NCI-H2107 treated with DMSO at 0.1 percent for 48 hours (cell line): ENCODE measurements around the gene WDR74.
"Not testable (repeated sequence)": the region's sequence is repeated elsewhere in the genome, so short reads cannot be mapped to it uniquely, and the experiment has no call there.

ENCODE experiments used
- DNase-seq: peaks from one replicate; lab custom pipeline; 2025; ENCODE audit not compliant: unreplicated experiment; lab: John Stamatoyannopoulos, UW

WDR74 gene

DNA sequence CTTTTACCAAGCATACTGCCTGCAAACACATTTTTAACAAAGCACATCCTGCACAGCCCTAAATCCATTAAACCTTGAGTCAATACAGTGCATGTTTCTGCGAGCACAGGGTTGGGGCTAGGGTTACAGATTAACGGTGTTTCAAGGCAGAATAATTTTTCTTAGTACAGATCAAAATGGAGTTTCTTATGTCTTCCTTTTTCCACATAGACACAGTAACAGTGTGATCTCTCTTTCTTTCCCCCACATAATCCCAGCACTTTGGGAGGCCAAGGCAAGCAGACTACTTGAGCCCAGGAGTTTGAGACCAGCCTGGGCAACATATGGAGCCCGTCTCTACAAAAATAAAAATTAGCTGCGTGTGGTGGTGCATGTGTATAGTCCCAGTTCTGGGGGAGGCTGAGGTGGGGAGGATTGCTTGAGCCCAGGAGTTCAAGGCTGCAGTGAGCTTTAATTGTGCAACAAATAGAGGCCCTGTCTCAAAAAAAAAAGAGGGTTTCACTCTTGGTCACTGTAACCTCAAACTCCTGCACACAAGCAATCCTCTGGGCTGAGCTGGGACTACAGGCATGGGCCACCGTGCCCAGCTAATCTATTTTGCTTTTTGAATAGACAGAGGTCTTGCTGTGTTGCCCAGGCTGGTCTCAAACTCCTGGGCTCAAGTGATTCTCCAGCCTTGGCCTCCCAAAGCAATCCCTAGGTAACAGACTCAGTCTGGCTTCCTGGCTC is 21.6 kb upstream of the WDR74 start:
- DNase-seq, result no peak

DNA sequence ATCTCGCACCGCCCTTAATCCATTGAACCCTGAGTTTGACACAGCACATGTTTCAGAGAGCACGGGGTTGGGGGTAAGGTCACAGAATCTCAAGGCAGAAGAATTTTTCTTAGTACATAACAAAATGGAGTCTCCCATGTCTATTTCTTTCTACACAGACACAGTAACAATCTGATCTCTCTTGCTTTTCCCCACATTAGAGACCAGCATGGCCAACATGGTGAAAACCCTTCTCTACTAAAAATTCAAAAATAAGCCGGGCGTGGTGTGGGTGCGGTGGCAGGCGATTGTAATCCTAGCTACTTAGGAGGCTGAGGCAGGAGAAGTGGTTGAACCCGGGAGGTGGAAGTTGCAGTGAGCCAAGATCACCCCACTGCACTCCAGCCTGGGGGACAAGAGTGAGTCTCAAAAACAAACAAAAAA is 19.9 kb upstream of the WDR74 start:
- not testable (repeated sequence) for DNase-seq

DNA sequence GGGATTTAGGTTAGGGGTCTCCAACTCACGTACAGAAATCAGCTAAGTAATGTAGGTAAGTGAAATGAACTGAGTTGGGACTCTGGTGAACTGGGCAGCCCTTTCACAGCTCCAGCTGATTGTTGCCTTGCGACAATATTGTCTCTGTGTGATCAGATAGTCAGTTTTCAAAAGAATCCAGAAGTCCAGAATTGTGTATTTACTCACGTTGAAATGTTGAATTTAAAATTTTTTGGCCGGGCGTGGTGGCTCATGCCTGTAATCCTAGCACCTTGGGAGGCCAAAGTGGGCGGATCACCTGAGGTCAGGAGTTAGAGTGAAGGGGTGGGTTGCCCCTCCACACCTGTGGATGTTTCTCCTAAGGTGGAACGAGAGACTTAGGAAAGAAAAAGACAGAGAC is 18.8 kb upstream of the WDR74 start:
- no peak for DNase-seq

DNA sequence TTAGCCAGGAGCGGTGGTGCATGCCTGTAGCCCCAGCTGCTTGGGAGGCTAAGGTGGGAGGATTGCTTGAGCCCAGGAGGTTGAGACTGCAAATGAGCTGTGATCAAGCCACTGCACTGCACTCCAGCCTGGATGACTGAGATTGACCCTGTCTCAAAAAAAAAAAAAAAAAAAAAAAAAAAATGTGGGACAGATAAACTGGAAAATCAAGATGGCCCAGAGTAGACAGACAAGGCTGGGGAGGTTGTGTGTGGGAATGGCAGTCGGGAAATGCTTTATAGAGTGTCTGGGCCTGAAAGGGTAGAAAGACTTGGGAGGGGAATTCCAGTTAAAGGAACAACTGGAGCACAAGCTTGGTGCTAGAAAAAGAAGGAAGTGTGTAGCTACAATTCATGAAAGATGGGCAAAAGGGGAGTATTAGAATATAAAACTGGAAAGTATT is 18.2 kb upstream of the WDR74 start:
- no peak for DNase-seq

DNA sequence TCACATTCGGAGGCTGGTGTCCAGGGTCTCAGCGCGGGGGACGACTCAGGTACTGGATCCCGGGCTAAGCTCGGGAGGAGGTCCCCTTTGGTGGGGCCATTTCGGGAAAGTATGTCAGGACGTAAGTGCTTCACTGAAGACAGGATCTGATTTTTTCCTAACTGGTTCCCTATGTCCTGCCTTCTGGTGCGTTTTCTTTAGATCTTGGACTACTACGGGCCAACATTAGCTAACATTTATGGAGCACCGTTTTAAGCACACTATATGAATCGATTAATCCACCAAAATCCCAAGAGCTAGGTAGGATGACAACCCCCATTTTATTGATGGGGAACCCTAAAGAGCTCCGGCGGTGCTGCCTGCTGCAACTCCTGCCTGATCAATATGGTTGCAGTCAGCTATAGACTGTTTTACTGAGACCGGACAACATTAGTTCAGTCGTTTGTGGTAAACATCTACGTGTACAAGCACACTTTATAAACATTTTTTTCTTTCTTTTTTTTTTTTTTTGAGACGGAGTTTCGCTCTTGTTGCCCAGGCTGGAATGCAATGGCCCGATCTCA is 17.0 kb upstream of the WDR74 start:
- no peak for DNase-seq

DNA sequence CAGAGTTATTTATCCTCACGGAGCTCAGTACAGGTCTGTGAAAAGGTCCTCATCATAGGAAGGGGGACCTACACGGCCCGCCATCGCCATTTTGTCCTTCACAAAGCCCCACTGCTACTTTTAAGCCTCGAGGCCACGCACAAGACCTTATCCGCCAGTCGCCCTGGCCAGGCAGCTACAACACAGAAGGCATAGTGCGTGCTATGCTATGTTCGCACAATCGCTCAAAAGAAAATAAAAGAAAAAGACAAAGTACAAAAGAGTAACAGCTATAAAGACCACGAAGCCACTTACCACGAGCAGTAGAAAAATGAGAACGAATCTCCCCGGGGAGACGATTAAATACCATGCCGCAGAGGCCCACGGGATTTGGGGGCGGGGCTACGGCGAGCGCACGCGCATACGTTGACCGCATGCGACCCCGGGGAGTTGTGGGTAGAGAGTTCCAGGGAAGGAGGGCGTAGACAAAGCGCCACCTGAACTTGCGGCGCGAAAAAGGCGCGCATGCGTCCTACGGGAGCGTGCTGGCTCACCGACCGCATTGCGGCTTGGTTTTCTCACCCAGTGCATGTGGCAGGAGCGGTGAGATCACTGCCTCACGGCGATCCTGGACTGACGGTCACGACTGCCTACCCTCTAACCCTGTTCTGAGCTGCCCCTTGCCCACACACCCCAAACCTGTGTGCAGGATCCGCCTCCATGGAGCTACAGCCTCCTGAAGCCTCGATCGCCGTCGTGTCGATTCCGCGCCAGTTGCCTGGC is 16.4 kb upstream of the WDR74 start:
- peak; percentile 91 for DNase-seq

DNA sequence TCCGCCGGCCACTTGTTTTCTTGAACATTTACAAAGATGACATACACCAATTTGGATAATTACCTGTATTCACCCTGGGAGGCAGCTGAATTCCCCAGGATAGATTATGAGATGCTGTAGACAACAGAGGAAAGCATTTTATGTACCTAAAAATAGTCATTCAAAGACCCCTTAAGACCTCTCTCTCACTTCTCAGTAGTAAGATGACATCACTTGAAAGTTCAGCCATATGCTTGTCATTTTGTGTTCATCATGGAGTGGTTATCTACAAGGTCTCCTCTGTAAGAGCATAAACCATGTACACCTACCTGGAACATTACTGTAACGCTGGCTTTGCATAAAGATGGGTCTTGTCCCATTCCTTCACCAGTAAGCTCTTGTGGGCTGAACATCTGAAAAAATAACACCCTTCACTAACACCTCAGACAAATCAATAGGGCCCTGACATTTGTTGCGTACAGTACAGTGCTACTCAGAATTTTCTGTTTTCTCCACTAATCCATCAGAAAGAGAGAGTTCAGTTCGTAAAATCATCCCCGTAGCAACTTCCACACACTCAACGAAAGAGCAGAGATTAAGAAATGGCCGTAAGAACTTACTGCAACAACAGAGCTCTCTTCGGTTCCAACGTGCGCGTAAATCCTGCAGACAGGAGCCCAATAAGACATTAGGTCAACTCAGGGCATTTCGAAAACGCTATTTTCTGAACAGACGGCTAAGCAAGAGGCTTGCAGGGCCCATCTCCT is 15.6 kb upstream of the WDR74 start:
- no peak for DNase-seq

DNA sequence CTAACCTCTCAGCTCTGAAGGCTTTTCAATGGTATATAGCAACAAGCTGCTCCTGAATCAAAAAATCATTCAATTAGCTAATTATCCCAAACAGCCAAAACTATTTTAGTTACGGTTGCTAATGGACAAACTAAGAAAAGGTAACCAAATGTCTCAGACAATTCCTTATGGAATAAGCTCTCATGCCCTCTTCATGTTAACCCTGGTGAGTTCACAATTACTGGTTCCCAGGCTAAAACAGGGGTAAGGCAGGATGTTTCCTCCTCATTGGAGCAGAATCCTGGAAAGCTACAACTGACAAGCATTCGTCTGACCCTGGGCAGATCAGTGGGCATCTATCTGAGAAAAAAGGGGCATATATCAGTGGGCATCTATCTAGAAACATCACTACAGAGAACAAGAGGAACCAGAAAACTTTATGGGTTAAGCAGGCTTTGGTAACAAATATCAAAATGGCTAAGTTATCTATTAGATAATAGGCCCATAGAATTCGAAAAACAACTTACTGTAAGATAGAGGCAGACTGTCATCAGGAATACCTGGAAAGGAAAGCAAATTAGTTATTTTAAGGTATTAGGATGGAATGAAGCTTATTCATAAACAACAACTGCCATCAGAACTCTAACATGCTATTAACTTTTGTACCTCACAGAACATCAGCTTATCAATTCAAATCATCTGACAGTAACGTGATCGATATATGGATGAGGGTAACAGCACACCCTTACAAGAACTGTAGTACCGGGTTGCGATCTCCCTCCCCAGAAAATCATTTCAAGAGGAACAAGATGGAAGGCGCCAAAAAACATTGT is 14.8 kb upstream of the WDR74 start:
- no peak for DNase-seq

DNA sequence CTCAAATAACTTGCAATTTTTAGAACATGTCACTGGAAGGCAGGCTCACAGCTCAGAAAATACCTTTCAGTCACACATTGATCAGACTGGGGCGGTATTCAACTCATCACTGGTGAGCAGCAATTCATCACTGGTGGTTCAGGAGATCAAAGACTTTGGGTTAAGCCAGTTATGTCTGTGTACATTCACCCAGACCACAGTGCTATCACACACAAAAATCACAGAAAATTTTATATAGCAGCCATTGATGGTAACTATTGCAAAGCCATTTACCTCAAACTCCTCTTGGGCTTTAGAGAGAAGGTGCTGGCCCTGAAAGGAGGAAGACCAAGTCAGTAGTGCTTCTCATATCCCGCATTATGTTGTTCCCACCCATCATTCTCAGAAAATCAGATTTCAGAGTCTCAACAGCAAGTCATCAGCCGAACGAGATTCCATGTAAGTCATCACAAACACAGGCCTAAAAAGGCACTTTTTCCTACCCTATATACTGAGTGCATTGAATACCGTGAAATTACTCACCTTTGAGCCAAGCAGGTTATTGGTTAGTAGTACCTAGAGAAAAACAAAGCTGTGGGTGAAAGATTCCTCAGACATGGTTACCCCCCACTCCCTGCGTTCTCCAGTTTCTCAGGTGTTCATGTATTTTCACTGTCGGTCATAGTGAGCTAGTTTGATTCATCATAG is 14.0 kb upstream of the WDR74 start:
- DNase-seq, result no peak

DNA sequence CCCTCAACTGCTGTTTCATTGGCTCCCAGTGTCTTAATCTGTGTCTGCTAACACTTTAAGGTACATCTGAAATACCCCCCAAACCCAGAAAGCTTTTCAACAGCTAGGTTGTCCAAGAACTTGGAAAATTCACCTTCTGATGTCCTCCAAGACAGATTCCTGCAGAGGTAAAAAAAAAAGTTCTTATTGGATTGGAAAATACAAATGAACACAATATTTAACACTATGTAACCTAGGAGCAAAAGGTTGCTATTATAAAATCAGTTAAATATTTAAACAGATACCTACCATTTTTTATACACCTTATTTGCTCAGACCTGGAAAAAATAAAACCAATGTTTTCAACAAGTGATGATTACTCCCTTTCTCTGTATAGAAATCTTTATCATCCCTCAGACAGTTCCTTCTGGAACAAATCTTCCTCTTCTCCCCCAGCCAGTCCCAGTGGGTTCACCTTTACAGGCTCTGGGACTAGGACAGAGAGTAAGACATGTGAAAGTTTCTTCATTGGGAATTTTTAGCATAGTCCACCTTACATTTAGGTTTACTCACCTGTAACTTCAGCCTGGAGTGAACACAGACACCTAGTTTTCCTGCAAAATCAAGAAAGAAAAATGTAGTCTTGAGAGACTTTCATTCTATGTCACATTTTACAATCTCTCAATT is 13.3 kb upstream of the WDR74 start:
- DNase-seq, result no peak

DNA sequence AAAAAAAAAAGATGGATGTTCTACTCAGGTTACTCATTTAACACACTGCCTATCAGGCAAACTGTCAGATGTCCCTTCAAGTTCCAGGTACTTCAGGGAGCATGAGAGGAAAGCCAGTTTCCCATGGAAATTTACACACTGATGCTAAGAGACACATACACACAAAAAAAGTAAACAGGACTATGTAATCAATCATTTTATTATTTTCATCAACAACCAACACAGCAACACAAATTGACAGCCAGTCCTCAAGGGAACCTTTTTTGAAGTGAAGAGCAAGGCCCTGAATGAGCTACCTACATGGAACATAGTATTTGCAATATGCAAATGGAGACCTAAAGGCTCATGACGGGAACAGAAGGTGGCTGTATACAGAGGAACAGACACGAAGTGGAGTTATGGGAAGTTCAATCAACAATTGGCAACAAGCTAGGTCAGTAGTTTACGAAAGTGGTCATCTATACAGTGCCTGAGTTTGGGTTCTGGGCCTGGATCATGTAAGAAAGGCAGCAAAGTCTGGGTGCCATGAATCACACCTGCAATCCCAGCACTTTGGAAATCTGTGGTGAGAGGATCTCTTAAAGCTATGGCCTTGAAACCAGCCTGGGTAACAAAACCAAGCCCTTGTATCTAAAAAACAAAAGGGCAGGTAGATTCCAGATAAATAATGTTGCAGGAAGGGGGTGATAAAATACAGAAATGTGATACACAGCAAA is 12.6 kb upstream of the WDR74 start:
- DNase-seq, result no peak

DNA sequence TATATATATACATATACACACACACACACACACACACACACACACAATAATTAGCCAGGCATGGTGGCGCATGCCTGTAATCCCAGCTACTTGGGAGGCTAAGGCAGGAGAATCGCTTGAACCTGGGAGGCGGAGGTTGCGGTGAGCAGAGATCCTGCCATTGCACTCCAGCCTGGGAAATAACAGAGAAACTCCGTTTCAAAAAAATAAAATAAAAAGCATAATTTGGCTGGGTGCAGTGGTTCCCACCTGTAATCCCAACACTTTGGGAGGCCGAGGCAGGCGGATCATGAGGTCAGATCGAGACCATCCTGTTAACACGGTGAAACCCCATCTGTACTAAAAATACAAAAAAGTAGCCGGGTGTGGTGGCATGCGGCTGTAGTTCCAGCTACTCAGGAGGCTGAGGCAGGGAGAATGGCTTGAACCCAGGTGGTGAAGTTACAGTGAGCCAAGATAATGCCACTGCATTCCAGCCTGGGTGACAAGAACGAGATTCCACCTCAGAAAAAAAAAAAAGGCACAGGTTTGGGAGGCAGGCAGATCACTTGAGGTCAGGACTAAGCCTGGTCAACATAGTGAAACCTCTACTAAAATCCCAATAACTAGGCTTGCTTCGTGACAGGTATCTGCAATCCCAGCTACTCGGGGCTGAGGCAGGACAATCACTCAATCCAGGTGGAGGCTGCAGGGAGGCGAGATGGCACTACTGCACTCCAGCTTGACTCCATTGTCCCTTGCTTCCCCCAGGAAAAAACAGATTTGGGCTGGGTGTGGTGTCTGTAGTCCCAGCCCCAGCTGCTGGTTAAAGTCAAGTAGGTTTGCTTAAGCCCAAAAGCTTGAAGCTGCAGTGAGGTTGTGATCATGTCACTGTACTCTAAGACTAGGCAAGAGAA is 11.8 kb upstream of the WDR74 start:
- no peak for DNase-seq

DNA sequence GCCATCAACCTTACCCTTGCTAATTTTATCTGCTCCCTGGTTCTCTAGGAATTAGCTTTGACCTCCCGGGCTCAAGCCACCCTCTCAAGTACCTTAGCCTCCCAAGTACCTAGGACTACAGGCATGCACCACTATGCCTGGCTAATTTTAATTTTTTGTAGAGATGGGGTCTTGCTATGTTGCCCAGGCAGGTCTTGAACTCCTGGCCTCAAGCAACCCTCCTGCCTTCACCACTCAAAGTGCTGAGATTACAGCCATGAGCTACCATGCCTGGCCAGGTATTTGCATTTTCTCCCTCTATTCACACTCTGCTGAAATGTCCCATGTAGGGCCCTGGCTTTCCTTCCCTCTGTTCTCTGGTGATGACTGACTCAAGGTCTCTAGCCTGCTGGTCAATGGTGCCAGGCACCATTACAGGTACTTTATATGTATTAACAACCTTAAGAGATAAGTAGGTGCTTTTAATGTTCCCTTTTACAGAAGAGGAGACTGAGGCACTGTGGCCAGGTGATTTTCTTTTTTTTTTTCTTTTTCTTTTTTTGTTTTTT is 8.5 kb upstream of the WDR74 start:
- DNase-seq, result no peak

DNA sequence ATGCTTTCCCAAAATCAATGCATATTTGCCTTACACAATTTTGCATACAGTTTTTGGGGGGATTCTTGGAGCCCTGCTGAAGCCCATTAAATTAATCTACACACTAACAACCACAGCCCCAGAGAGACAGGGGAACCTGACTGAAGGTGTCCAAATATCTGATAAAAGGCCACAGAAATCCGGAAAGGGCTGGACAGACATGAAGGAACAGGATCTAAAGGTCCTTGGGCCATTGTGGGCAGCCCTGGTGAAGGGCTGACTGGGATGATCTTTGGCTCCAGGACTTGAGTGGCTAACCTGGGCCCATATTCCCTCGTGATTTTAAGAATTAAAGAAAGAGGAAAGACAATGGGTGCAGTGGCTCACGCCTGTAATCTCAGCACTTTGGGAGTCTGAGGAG is 6.8 kb upstream of the WDR74 start:
- no peak for DNase-seq

DNA sequence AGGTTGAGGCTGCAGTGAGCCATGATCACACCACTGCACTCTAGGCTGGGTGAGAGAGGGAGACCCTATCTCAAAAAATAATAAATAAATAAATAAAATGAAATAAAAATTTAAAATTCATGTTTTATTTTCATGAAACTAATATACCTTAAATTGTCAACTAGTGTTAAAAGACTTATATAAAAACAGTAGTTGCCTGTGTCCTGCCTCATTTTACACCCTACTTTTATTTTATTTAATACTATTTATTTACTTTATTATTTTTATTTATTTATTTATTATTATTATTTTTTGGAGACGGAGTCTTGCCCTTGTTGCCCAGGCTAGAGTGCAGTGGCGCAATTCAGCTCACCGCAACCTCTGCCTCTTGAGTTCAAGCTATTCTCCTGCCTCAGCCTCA is 4.8 kb upstream of the WDR74 start:
- no peak for DNase-seq

DNA sequence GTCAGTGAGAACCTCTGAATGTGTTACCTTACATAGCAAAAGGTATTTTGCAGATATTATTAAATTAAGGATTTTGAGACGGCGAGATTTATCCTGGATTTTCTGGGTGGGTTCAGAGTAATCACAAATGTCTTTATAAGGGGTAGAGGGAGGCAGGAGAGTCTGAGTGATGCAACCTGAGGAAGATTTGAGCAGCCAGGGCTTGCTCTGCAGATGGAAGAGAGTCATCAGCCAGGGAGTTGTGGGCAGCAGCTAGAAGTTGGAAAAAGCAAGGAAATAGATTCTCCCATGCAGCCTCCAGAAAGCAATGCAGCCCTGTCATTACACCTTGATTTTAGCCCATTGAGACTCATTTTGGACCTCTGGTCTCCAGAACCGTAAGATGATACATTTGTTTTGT is 4.1 kb upstream of the WDR74 start:
- DNase-seq, result no peak

DNA sequence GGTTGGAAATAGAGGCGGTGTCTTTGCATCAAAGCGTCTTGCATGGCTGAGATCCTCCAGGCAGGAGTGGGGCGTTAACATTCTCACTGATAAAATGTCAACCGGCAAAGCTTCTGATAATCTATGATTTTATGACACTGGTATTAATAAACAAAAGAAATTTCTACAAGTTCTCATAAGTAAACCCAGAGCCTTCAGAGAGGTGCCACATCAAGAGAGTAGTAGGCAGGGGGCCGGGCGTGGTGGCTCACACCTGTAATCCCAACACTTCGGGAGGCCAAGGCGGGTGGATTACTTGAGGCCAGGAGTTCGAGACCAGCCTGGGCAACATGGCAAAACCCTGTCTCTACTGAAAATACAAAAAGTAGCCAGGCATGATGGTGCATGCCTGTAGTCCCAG is 3.5 kb upstream of the WDR74 start:
- DNase-seq, result not testable (repeated sequence)
